ENCODE measurements around the gene CALHM2. TPM values are rescaled to one million over a fixed set of nuclear protein-coding genes. Genes with fewer than 3 reads are reported as not detected.

Gene CALHM2
- total RNA-seq, 2 donors from 2014 or later: 23.8 to 57.7 TPM

DNA sequence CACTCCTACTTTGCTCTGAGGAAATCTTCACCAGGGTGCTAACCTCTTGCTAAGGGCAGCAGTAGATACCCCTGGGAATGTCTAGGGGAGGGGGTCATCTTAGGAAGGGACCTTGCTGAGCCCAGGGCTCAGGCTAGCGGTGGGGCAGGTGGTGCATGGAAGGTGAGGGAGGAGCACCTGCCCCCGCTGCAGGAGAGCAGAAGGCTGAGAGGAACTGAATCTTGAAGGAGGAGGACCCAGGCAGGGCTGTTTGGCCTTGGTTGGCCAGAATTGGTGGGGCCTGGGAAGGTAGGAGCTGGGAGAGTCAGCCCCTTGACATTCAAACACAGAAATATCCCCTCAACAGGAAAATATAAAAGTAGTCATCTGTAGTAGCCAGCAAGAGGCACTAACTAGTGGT, 19.8 kb upstream of the CALHM2 start:
- H3K27me3 ChIP-seq: no peaks in the 10 kb centered on the region
- DNase-seq (ENCODE audit: low spot score): no peak
- no peaks in the 10 kb centered on the region for H3K4me1 ChIP-seq
- no peak overlapping the region for H3K27ac ChIP-seq
- TF ChIP-seq, protein P1, sequence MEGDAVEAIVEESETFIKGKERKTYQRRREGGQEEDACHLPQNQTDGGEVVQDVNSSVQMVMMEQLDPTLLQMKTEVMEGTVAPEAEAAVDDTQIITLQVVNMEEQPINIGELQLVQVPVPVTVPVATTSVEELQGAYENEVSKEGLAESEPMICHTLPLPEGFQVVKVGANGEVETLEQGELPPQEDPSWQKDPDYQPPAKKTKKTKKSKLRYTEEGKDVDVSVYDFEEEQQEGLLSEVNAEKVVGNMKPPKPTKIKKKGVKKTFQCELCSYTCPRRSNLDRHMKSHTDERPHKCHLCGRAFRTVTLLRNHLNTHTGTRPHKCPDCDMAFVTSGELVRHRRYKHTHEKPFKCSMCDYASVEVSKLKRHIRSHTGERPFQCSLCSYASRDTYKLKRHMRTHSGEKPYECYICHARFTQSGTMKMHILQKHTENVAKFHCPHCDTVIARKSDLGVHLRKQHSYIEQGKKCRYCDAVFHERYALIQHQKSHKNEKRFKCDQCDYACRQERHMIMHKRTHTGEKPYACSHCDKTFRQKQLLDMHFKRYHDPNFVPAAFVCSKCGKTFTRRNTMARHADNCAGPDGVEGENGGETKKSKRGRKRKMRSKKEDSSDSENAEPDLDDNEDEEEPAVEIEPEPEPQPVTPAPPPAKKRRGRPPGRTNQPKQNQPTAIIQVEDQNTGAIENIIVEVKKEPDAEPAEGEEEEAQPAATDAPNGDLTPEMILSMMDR (IDR thresholded peaks at IDR 0.05): no peak
- no peak overlapping the region for H3K4me3 ChIP-seq
- no peaks in the 10 kb centered on the region for H3K36me3 ChIP-seq
- no peaks in the 10 kb centered on the region for H3K9me3 ChIP-seq

DNA sequence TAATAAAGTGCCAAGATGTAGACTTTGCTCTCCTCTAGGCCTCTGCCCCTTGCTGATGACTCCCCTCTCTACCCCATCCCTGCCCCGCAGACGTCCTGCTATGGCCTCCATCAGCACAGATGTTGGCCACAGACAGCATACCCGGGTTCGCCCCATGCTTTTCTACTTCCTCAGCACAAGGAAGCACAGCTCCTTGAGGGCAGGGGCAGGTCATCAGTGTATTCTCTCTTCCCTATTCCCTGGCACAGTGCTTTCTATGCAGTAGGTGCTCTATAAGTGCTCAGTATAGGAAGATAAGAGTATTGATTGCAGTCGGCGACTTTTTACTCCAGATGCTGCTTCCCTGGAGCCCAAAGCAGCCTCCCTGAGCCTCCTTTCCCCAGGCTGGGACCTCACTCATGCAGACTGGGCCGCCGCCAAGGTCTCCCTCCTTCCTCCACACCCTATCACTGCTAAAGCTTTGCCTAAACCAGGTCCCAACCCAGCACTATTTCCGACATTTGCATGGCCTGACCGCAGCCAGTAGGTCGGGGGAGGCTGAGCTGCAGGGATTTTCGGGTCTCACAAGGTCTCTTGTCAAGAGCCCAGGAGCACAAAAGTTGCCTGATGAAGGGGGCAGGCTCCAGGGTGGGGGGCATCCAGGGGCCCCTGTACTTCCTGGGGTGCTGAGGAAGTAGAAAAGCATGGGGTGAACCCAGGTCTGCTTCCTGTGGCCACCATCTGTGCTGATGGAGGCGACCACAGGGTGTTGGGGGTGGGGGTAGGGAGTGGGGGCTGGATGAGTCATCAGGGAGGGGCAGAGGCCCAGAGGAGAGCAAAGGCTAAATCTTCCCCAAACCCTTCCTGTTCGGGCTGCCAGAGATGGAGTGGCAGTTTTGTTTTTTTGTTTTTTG, 18.8 kb upstream of the CALHM2 start:
- H3K27ac ChIP-seq: peak overlapping the region in 1 of 2 donors; percentile 40
- no peak overlapping the region for H3K4me3 ChIP-seq
- H3K4me1 ChIP-seq: no peaks in the 10 kb centered on the region
- H3K27me3 ChIP-seq: no peaks in the 10 kb centered on the region
- peak; percentile 70 for DNase-seq (ENCODE audit: low spot score)
- TF ChIP-seq, protein P1 (IDR thresholded peaks at IDR 0.05): no peak
- H3K9me3 ChIP-seq: no peaks in the 10 kb centered on the region
- no peaks in the 10 kb centered on the region for H3K36me3 ChIP-seq

DNA sequence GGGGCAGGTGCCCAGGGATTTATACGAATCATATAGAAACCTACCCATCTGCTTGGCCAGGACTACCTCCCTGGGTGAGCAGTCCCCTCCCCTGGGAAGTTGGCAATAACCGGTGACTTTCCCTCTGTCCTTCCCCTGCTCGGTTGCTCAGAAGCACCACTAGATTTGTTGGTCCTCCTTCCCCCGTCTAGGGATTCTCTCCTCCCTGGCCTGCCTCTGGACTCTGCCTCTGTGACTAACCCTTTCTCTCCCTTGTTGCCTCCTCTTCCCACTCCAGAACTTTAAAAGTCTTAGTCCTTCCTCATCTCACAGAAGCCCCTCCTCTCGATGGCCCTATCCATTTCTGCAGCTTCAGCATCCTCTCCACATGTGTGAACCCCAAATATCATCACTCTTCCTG, 17.0 kb upstream of the CALHM2 start:
- H3K4me3 ChIP-seq: no peak overlapping the region
- H3K27me3 ChIP-seq: no peaks in the 10 kb centered on the region
- no peak overlapping the region for H3K27ac ChIP-seq
- TF ChIP-seq, protein P1 (IDR thresholded peaks at IDR 0.05): no peak
- no peaks in the 10 kb centered on the region for H3K9me3 ChIP-seq
- no peaks in the 10 kb centered on the region for H3K4me1 ChIP-seq
- DNase-seq (ENCODE audit: low spot score): no peak
- no peaks in the 10 kb centered on the region for H3K36me3 ChIP-seq

DNA sequence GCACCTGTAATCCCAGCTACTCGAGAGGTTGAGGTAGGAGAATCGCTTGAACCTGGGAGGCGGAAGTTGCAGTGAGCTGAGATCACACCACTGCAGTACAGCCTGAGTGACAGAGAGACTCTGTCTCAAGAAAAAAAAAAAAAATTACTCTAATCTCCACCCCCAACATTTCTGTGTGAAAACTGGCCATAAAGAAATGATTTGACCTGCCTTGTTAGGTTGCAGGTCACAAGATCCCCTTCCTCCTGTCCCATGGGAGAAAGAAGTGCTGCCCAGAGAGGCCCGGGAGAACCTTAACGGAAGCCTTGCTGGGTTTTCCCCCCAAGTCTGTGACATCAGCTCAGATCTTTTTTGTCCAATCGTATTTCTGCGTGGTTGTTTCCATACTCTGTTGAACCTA, 15.2 kb upstream of the CALHM2 start:
- Histone ChIP-seq H3K27me3 (no peaks in the 10 kb centered on the region), H3K27ac (no peak overlapping the region), H3K4me3 (no peak overlapping the region), H3K36me3 (no peaks in the 10 kb centered on the region), H3K9me3 (no peaks in the 10 kb centered on the region), H3K4me1 (no peaks in the 10 kb centered on the region)
- TF ChIP-seq, protein P1 (IDR thresholded peaks at IDR 0.05): no peak
- DNase-seq (ENCODE audit: low spot score): no peak

DNA sequence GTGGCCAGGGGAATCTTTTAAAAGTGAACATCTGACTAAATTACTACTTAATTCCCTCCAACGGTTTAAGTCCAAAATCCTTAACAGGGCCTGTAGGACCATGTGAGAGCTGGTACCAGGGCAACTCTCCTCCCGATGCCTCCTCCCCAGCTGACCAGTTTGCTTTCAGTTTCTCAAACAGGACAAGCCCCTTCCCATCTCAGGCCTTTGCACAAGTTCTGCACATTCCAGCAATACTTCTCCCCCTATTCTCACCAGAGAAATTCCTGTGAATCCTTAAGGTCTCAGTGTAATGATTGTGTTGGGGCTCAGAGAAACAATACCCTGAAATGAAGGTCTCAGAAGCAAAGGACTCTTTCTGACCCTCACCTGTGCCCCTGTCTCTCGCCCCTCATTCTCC, 14.6 kb upstream of the CALHM2 start:
- no peaks in the 10 kb centered on the region for H3K4me1 ChIP-seq
- no peak overlapping the region for H3K4me3 ChIP-seq
- no peaks in the 10 kb centered on the region for H3K36me3 ChIP-seq
- no peak overlapping the region for H3K27ac ChIP-seq
- TF ChIP-seq, protein P1 (IDR thresholded peaks at IDR 0.05): no peak
- no peaks in the 10 kb centered on the region for H3K27me3 ChIP-seq
- no peaks in the 10 kb centered on the region for H3K9me3 ChIP-seq
- no peak for DNase-seq (ENCODE audit: low spot score)
